Keratinocyte (primary cell): ENCODE data around the gene FCER2.

Source experiments
- CTCF ChIP-seq, 3 experiments: IDR thresholded peaks in 1 of 3; conservative IDR thresholded peaks in 1 of 3; optimal IDR thresholded peaks in 1 of 3; 2 replicates in 2 of 3; 3 replicates in 1 of 3; pipeline versions ENCODE3 to v1.5.1; 2011; ENCODE audit warnings: low read length in 3 of 3, mild to moderate bottlenecking in 3 of 3, moderate library complexity in 2 of 3, control low read depth in 1 of 3, inconsistent platforms in 1 of 3; ENCODE audit not compliant: insufficient read depth in 2 of 3; ENCODE audit errors: extremely low read depth in 1 of 3
- EZH2 ChIP-seq: IDR thresholded peaks from one replicate; pipeline ENCODE4 v1.6.1; 2012; ENCODE audit warnings: inconsistent platforms, mild to moderate bottlenecking, low read length, moderate library complexity

GRCh38 chr19:7682175-7682855, 19.6 kb downstream of the FCER2 start:
- no peak for TF ChIP-seq CTCF (optimal IDR thresholded peaks at IDR 0.05 in 1 of 3, IDR thresholded peaks at IDR 0.05 in 1 of 3, conservative IDR thresholded peaks at IDR 0.05 in 1 of 3; ENCODE audit: extremely low read depth in 1 of 3, insufficient read depth in 2 of 3, low read length in 3 of 3)
- no peak for TF ChIP-seq EZH2
